Chondrocyte (in vitro differentiated cells): ENCODE data around the gene DLK1. TPM values are rescaled to one million over a fixed set of nuclear protein-coding genes. Genes with fewer than 3 reads are reported as not detected.

Experiments used
- DNase-seq: peaks from one replicate; pipeline ENCODE4 v3.0.0; 2021; ENCODE audit warnings: mixed read lengths, low spot score
- H3K27ac Mint-ChIP-seq: one replicate; pipeline ENCODE4 v1.8.0; 2021; ENCODE audit warnings: mild to moderate bottlenecking, moderate library complexity, mixed read lengths; ENCODE audit not compliant: unreplicated experiment
- H3K27me3 Mint-ChIP-seq: 2 replicates; pipeline ENCODE4 v1.8.0; 2021; ENCODE audit warnings: low read depth, mixed read lengths
- H3K36me3 Mint-ChIP-seq: 2 replicates; pipeline ENCODE4 v1.8.0; 2021; ENCODE audit warnings: low read depth, mixed read lengths
- H3K4me1 Mint-ChIP-seq: 2 replicates; pipeline ENCODE4 v1.8.0; 2021; ENCODE audit warnings: low read depth, mild to moderate bottlenecking, mixed read lengths
- H3K4me3 Mint-ChIP-seq: one replicate; pipeline ENCODE4 v1.8.0; 2021; ENCODE audit warnings: mild to moderate bottlenecking, moderate library complexity, mixed read lengths; ENCODE audit not compliant: unreplicated experiment
- H3K9me3 Mint-ChIP-seq: 2 replicates; pipeline ENCODE4 v1.8.0; 2021; ENCODE audit warnings: low read depth, mixed read lengths
- total RNA-seq: library from RNA; stranded (reverse); gene quantifications from 3 replicates; pipeline ENCODE4 v1.2.1, GENCODE V29; 2021
- TF ChIP-seq, protein P1 (sequence below): fragments of 200-600 bp; sonication (generic); IDR thresholded peaks from 2 replicates; pipeline ENCODE4 v1.5.0; 2021; ENCODE audit warnings: antibody characterized with exemption, mild to moderate bottlenecking, moderate library complexity

DLK1 gene
- total RNA-seq, 1 donor from 2014 or later = 0.45 TPM

DNA sequence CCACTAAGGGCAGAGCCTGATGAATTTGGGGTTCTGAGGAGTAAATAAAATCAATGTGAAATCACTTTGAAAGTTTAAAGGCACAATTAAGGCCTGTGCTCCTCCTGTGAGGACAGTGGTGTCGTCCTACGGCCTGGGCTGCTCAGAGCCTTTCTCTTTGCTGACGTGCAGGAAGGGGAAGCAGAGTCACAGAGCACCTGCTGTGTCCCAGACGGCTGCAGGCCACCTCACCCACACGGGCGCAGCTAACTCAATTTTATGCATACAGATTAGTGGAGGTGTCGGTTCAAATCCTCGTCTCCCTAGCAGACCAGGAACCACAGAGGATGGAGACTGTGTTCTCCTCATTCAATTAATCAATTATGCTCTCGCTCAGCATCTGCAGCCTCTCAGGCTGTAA lies 11.4 kb upstream of the DLK1 start:
- TF ChIP-seq, protein P1, sequence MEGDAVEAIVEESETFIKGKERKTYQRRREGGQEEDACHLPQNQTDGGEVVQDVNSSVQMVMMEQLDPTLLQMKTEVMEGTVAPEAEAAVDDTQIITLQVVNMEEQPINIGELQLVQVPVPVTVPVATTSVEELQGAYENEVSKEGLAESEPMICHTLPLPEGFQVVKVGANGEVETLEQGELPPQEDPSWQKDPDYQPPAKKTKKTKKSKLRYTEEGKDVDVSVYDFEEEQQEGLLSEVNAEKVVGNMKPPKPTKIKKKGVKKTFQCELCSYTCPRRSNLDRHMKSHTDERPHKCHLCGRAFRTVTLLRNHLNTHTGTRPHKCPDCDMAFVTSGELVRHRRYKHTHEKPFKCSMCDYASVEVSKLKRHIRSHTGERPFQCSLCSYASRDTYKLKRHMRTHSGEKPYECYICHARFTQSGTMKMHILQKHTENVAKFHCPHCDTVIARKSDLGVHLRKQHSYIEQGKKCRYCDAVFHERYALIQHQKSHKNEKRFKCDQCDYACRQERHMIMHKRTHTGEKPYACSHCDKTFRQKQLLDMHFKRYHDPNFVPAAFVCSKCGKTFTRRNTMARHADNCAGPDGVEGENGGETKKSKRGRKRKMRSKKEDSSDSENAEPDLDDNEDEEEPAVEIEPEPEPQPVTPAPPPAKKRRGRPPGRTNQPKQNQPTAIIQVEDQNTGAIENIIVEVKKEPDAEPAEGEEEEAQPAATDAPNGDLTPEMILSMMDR = no peak
- H3K27me3 Mint-ChIP-seq = peaks cover 31% of the 10 kb centered on the region
- H3K27ac Mint-ChIP-seq = no peak overlapping the region
- H3K4me1 Mint-ChIP-seq = no peaks in the 10 kb centered on the region
- no peak for DNase-seq
- H3K4me3 Mint-ChIP-seq = no peak overlapping the region
- H3K36me3 Mint-ChIP-seq = peaks cover 1% of the 10 kb centered on the region
- H3K9me3 Mint-ChIP-seq = peaks cover 6% of the 10 kb centered on the region

DNA sequence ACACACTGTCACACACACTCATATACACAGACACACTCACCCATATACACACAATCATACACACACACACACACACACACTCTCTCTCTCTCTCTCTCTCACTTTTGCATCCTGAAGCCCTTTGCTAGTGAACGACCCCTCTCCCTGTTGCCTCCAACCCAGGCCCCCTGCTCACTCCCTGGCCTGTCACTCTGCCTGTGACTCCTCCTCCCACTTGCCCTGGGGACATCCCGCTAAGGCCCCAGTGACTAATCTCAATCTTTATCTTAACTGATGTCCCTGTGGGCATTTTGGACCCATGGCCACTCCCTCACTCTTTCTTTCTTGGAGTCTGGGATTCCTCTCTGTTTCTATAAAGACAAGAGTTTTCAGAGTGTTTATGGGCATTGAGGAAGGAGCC lies 10.9 kb upstream of the DLK1 start:
- DNase-seq = no peak
- Mint-ChIP-seq H3K4me3 (no peak overlapping the region), H3K36me3 (peaks cover 1% of the 10 kb centered on the region), H3K27ac (no peak overlapping the region), H3K9me3 (peaks cover 6% of the 10 kb centered on the region), H3K4me1 (no peaks in the 10 kb centered on the region), H3K27me3 (peaks cover 31% of the 10 kb centered on the region)
- TF ChIP-seq, protein P1 = no peak

DNA sequence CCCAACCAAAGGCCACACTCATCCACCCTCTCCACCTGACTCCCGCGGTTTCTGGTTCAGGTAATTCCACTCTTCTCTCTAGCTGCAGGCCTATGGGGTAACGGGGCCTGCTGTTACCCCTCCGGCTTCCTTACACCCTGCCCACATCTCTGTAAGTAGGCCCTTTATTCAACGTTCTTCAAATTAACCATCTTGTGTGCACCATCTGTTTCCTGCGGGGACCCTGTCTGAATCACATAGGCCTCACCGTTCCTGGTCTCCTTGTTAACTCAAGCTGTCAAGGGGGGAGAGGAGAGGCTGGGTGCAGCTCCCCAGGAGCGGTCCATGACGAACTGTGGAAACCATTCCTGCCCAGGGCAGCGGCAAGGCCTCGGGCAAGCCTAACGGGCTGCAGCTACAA lies 9.3 kb upstream of the DLK1 start:
- Mint-ChIP-seq H3K4me1 (no peaks in the 10 kb centered on the region), H3K27me3 (peaks cover 36% of the 10 kb centered on the region), H3K9me3 (peaks cover 6% of the 10 kb centered on the region), H3K27ac (no peak overlapping the region), H3K4me3 (no peak overlapping the region), H3K36me3 (peaks cover 1% of the 10 kb centered on the region)
- TF ChIP-seq, protein P1 = no peak
- DNase-seq = no peak

DNA sequence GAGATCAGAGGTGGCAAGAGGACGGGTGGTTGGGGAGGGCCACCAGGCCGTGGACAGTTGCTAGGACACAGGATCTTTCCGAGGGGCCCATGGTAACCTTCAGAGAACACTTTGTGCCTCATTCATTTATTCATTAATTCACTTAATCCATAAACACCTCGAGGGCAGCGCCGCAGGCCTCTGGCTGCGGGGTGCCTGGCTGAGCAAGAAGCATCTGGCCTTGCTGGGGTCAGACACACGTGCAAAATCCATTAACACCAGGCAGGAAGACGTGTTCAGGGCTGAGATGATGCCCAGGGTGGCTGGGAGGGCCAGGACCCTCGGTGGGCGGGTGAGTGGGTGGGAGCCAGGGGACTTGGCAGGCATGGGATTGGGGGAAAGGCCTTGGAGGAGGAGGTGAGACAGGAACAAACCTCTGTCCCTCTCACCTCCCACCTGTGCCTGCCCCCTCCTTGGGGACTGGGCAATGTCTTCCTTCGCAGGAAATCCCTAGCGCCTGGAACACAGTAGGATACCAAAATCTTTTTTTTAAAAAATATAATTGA lies 6.6 kb upstream of the DLK1 start:
- Mint-ChIP-seq H3K9me3 (peaks cover 6% of the 10 kb centered on the region), H3K4me3 (no peak overlapping the region), H3K36me3 (peaks cover 1% of the 10 kb centered on the region), H3K4me1 (no peaks in the 10 kb centered on the region), H3K27ac (no peak overlapping the region), H3K27me3 (peaks cover 48% of the 10 kb centered on the region)
- TF ChIP-seq, protein P1 = no peak
- DNase-seq = no peak

DNA sequence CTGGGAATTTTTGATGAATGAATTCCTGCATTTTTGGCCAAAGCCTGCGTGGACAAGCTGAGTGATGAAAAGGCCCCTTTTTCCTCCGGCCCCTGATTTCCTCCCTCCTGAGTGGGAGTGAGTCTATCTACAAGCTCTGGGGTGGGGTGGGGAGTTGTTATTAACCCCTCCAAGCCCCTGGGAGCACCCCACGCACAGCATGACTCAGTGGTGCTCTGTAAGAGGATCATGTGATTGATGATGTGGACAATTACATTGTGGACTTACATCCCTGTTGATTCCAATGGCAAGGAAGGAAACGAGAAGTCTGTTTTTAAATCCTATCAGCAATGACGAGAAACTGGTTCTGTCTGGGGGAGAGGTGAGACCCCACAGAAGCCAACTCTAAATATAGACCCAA lies 5.1 kb upstream of the DLK1 start:
- DNase-seq = no peak
- Mint-ChIP-seq H3K27me3 (peaks cover 59% of the 10 kb centered on the region), H3K4me1 (peaks cover 9% of the 10 kb centered on the region), H3K36me3 (peaks cover 1% of the 10 kb centered on the region), H3K9me3 (no peaks in the 10 kb centered on the region), H3K4me3 (no peak overlapping the region), H3K27ac (no peak overlapping the region)
- TF ChIP-seq, protein P1 = no peak
